Endothelial cell (in vitro differentiated cells): ENCODE measurements around the gene GPR39. TPM values are rescaled to one million over a fixed set of nuclear protein-coding genes. Genes with fewer than 3 reads are reported as not detected.

ENCODE experiments used
- DNase-seq: peaks from one replicate; pipeline ENCODE4 v3.0.0; 2021; ENCODE audit warnings: low spot score
- H3K27ac Mint-ChIP-seq: one replicate; pipeline ENCODE4 v1.8.0; 2021; ENCODE audit warnings: mixed read lengths, inconsistent platforms; ENCODE audit not compliant: unreplicated experiment
- H3K27me3 Mint-ChIP-seq: one replicate; pipeline ENCODE4 v1.8.0; 2021; ENCODE audit warnings: mild to moderate bottlenecking, moderate library complexity, mixed read lengths, inconsistent platforms; ENCODE audit not compliant: unreplicated experiment
- H3K36me3 Mint-ChIP-seq: one replicate; pipeline ENCODE4 v1.8.0; 2021; ENCODE audit warnings: mild to moderate bottlenecking, low read depth, mixed read lengths, inconsistent platforms; ENCODE audit not compliant: unreplicated experiment
- H3K4me1 Mint-ChIP-seq: one replicate; pipeline ENCODE4 v1.8.0; 2021; ENCODE audit warnings: mild to moderate bottlenecking, mixed read lengths, inconsistent platforms; ENCODE audit not compliant: unreplicated experiment
- H3K4me3 Mint-ChIP-seq: one replicate; pipeline ENCODE4 v1.8.0; 2021; ENCODE audit warnings: mild to moderate bottlenecking, mixed read lengths, inconsistent platforms; ENCODE audit not compliant: unreplicated experiment
- H3K9me3 Mint-ChIP-seq: one replicate; pipeline ENCODE4 v1.8.0; 2021; ENCODE audit warnings: mixed read lengths, inconsistent platforms; ENCODE audit not compliant: unreplicated experiment
- total RNA-seq: library from RNA; stranded (reverse); fragmentation: NEBNext Ultra II Directional; extraction: Animal tissue kit (Norgen Biotek cat#: 25700); gene quantifications from one replicate; pipeline ENCODE4 v1.2.1, GENCODE V29; 2021; ENCODE audit not compliant: unreplicated experiment
- TF ChIP-seq, protein P1 (sequence below): fragments of 200-600 bp; sonication (generic); IDR thresholded peaks from one replicate; pipeline ENCODE4 v1.5.0; 2021; ENCODE audit warnings: antibody characterized with exemption; ENCODE audit not compliant: unreplicated experiment

GPR39 gene
- total RNA-seq, 1 donor from 2014 or later = 0.62 TPM

DNA sequence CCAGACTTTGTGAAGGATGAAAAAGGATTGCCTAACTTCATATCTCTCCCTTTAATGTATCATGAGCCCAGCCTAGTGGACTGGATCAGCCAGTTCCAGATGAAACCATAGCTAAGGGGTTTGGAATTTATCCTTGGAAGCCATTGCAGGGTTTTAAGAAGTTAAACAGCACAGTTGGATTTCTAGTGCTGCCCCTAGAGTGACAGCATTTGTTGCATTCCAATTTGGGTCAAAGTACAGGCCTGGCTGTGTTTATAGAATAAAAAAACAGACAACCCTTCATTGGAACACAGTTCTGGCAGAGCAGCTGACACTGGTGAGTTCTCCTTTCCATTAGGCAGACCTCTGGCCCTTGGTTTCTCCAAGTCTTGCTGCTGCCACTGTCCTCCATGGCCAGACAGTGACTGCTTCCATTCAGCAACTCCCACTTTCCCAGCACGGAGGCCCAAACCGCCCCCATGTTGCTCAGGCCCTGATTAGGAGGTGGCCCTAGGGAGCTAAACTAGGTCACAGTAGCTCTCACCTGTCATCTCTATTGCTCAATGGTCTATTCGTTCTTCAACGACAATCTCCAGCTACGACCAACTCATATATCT, 8.0 kb downstream of the GPR39 start:
- no peak for DNase-seq
- TF ChIP-seq, protein P1, sequence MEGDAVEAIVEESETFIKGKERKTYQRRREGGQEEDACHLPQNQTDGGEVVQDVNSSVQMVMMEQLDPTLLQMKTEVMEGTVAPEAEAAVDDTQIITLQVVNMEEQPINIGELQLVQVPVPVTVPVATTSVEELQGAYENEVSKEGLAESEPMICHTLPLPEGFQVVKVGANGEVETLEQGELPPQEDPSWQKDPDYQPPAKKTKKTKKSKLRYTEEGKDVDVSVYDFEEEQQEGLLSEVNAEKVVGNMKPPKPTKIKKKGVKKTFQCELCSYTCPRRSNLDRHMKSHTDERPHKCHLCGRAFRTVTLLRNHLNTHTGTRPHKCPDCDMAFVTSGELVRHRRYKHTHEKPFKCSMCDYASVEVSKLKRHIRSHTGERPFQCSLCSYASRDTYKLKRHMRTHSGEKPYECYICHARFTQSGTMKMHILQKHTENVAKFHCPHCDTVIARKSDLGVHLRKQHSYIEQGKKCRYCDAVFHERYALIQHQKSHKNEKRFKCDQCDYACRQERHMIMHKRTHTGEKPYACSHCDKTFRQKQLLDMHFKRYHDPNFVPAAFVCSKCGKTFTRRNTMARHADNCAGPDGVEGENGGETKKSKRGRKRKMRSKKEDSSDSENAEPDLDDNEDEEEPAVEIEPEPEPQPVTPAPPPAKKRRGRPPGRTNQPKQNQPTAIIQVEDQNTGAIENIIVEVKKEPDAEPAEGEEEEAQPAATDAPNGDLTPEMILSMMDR = no peak
- H3K4me1 Mint-ChIP-seq = no peaks in the 10 kb centered on the region
- H3K9me3 Mint-ChIP-seq = no peaks in the 10 kb centered on the region
- peaks cover 3% of the 10 kb centered on the region for H3K27me3 Mint-ChIP-seq
- no peaks in the 10 kb centered on the region for H3K36me3 Mint-ChIP-seq
- H3K27ac Mint-ChIP-seq = no peak overlapping the region
- H3K4me3 Mint-ChIP-seq = no peak overlapping the region

DNA sequence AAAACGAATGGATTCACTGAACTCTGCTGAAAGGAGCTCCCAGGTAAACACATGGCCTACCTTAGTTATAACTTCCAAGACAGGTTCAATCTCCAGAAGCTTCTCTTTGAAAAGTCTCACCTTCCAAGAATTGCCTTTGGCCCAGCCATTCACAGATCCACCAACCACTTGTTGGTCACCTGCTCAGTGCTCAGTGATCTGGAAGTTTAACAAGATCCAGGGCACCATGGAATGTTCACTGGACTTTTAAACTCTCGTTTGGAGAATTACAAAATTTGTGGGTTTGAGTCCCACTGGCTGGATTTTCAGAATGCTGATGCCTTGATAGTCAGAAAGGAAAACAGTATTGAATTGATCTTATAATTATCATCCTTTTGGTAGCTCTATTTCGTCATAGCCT, 9.4 kb downstream of the GPR39 start:
- no peaks in the 10 kb centered on the region for H3K4me1 Mint-ChIP-seq
- DNase-seq = no peak
- TF ChIP-seq, protein P1 = no peak
- H3K27ac Mint-ChIP-seq = no peak overlapping the region
- H3K36me3 Mint-ChIP-seq = no peaks in the 10 kb centered on the region
- peaks cover 3% of the 10 kb centered on the region for H3K27me3 Mint-ChIP-seq
- no peaks in the 10 kb centered on the region for H3K9me3 Mint-ChIP-seq
- no peak overlapping the region for H3K4me3 Mint-ChIP-seq

DNA sequence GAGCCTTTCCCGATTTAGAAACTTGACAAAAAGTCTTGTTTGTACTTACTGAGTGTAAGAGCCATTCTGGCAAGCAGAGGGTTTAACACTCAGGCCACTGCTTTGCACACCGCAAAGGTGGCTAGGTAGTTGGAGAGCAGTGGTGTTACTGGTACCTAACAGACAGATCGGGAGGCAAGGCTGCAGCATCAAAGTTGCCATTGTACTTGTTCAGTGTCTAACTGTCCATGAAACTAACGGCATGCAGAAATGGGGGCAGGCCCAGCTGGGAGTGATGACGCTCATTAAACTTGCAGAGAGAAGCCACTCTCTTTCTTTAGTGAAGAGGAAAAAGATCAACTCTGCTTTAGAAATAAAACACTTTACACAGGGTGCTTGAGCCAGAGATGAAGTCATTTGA, 10.1 kb downstream of the GPR39 start:
- no peaks in the 10 kb centered on the region for H3K9me3 Mint-ChIP-seq
- H3K27me3 Mint-ChIP-seq = peaks cover 2% of the 10 kb centered on the region
- no peaks in the 10 kb centered on the region for H3K4me1 Mint-ChIP-seq
- H3K4me3 Mint-ChIP-seq = no peak overlapping the region
- DNase-seq = no peak
- H3K27ac Mint-ChIP-seq = no peak overlapping the region
- no peaks in the 10 kb centered on the region for H3K36me3 Mint-ChIP-seq
- TF ChIP-seq, protein P1 = no peak

DNA sequence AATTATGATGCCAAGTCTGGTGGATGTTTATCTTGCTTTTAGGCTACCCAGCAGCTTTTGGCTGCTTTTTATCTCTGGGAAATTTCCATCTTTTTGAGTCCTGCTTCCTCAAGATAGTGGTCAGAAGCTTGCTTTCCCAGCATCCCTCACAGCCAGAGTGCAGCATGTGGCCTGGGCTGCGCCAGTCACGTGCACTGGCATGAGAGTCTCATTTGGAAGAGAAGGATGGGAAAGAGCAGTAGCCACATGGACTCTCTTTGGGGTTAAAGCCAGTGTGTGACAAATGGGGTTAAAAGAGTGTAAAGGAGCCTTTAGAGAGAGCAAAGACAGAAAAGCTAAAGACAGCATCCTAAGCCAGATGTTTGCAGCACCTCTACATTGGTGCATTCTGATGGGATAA, 12.7 kb downstream of the GPR39 start:
- Mint-ChIP-seq H3K9me3 (no peaks in the 10 kb centered on the region), H3K27ac (no peak overlapping the region), H3K4me1 (no peaks in the 10 kb centered on the region), H3K4me3 (no peak overlapping the region), H3K36me3 (no peaks in the 10 kb centered on the region), H3K27me3 (peaks cover 2% of the 10 kb centered on the region)
- no peak for DNase-seq
- TF ChIP-seq, protein P1 = no peak

DNA sequence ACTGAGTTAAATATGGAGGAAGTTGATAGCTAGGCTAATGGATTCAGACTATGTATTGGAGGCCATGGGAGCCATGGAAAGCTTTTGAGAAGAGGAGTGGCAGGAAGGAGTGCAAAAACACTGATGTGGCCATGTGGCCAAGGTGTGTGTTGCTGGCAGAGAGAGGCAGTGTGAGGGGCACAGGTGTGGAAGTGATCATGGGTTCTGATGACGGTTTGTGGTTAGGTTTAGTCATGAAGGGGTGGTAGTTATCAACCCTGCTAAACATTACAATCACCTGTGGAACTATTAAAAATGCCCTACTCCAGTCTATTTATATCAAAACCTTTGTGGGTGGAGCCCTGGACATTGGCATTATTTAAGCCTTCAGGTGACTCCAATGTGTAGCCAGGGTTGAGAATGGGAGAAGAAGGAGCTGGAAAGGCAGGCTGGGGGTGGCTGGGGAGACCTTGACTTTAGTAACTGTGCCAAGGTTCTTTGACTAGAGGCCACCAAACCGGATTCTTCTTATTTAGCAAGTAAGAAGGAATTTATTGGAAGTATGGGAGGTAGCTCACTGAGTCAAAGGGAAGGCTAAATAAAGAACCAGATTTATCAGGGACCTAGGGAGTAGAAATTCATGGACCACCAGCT, 13.5 kb downstream of the GPR39 start:
- Mint-ChIP-seq H3K36me3 (no peaks in the 10 kb centered on the region), H3K4me3 (no peak overlapping the region), H3K9me3 (no peaks in the 10 kb centered on the region), H3K27ac (no peak overlapping the region), H3K27me3 (peaks cover under 1% of the 10 kb centered on the region), H3K4me1 (no peaks in the 10 kb centered on the region)
- no peak for DNase-seq
- TF ChIP-seq, protein P1 = no peak
